SJCRH30 (cell line): ENCODE measurements around the gene VAT1L. TPM values are rescaled to one million over a fixed set of nuclear protein-coding genes. Genes with fewer than 3 reads are reported as not detected.

Experiments used
- DNase-seq, 2 experiments: peaks; one replicate each; pipeline ENCODE4 v3.0.0-alpha.2; 2015 to 2020
- H3K27ac ChIP-seq: fragments of 250-450 bp; sonication (Bioruptor Pico); 2 replicates; pipeline ENCODE4 v1.5.1; 2020; ENCODE audit warnings: mild to moderate bottlenecking, moderate library complexity
- H3K27me3 ChIP-seq: fragments of 250-450 bp; sonication (Bioruptor Pico); 2 replicates; pipeline ENCODE4 v1.5.1; 2020; ENCODE audit warnings: mild to moderate bottlenecking, moderate library complexity
- H3K36me3 ChIP-seq: fragments of 250-450 bp; sonication (Bioruptor Pico); 2 replicates; pipeline ENCODE4 v1.5.1; 2020; ENCODE audit warnings: mild to moderate bottlenecking, moderate library complexity
- H3K4me1 ChIP-seq: fragments of 250-450 bp; sonication (Bioruptor Pico); 2 replicates; pipeline ENCODE4 v1.5.1; 2020; ENCODE audit warnings: mild to moderate bottlenecking, moderate library complexity
- H3K4me3 ChIP-seq: fragments of 250-450 bp; sonication (Bioruptor Pico); 2 replicates; pipeline ENCODE4 v1.5.1; 2020; ENCODE audit warnings: mild to moderate bottlenecking, moderate library complexity
- H3K9me3 ChIP-seq: fragments of 250-450 bp; sonication (Bioruptor Pico); replicated peaks from 2 replicates; pipeline ENCODE4 v1.5.1; 2020; ENCODE audit warnings: mild to moderate bottlenecking, moderate library complexity
- total RNA-seq: library from RNA; depleted of rRNA; stranded (reverse); fragments of >200 nt; shearing (Covaris generic); gene quantifications from 2 replicates; pipeline ENCODE4 v1.2.3, GENCODE V29; 2014

Gene VAT1L
- total RNA-seq, 1 experiment from 2014 or later, result not detected

GRCh38 chr16:77860953-77861352 is 72.6 kb downstream of the VAT1L start:
- no peak overlapping the region for H3K27ac ChIP-seq
- no peaks in the 10 kb centered on the region for H3K36me3 ChIP-seq
- H3K4me3 ChIP-seq, result no peak overlapping the region
- DNase-seq, result no peak
- no peaks in the 10 kb centered on the region for H3K4me1 ChIP-seq
- no peaks in the 10 kb centered on the region for H3K27me3 ChIP-seq
- no peaks in the 10 kb centered on the region for H3K9me3 ChIP-seq

- Histone ChIP-seq H3K36me3 (no peaks in the 10 kb centered on the region), H3K4me3 (no peak overlapping the region), H3K27me3 (no peaks in the 10 kb centered on the region), H3K27ac (no peak overlapping the region), H3K9me3 (no peaks in the 10 kb centered on the region), H3K4me1 (no peaks in the 10 kb centered on the region)
- DNase-seq, result no peak
These were observed 74.9 kb downstream of the VAT1L start for GRCh38 chr16:77863250-77863649.

GRCh38 chr16:77866752-77867151 is 78.4 kb downstream of the VAT1L start:
- Histone ChIP-seq H3K4me1 (no peaks in the 10 kb centered on the region), H3K27ac (no peak overlapping the region), H3K27me3 (no peaks in the 10 kb centered on the region), H3K36me3 (no peaks in the 10 kb centered on the region), H3K9me3 (no peaks in the 10 kb centered on the region), H3K4me3 (no peak overlapping the region)
- DNase-seq, result no peak

- no peak for DNase-seq
- Histone ChIP-seq H3K4me3 (no peak overlapping the region), H3K4me1 (no peaks in the 10 kb centered on the region), H3K27me3 (no peaks in the 10 kb centered on the region), H3K9me3 (no peaks in the 10 kb centered on the region), H3K27ac (no peak overlapping the region), H3K36me3 (no peaks in the 10 kb centered on the region)
These were observed 79.7 kb downstream of the VAT1L start for GRCh38 chr16:77868052-77868451.

GRCh38 chr16:77868478-77868877 is 80.1 kb downstream of the VAT1L start:
- no peaks in the 10 kb centered on the region for H3K27me3 ChIP-seq
- H3K36me3 ChIP-seq, result no peaks in the 10 kb centered on the region

GRCh38 chr16:77869997-77870813 is 81.8 kb downstream of the VAT1L start:
- DNase-seq, result no peak
- H3K4me1 ChIP-seq, result no peaks in the 10 kb centered on the region
- H3K27me3 ChIP-seq, result no peaks in the 10 kb centered on the region
- no peak overlapping the region for H3K27ac ChIP-seq
- no peaks in the 10 kb centered on the region for H3K36me3 ChIP-seq
- no peaks in the 10 kb centered on the region for H3K9me3 ChIP-seq
- H3K4me3 ChIP-seq, result no peak overlapping the region

More at GRCh38 chr16:77868478-77868877, 80.1 kb downstream of the VAT1L start:
- no peaks in the 10 kb centered on the region for H3K9me3 ChIP-seq
- DNase-seq, result no peak
- no peak overlapping the region for H3K27ac ChIP-seq
- no peak overlapping the region for H3K4me3 ChIP-seq
- H3K4me1 ChIP-seq, result no peaks in the 10 kb centered on the region

- Histone ChIP-seq H3K4me1 (no peaks in the 10 kb centered on the region), H3K27ac (no peak overlapping the region), H3K36me3 (no peaks in the 10 kb centered on the region), H3K27me3 (no peaks in the 10 kb centered on the region), H3K9me3 (no peaks in the 10 kb centered on the region), H3K4me3 (no peak overlapping the region)
- no peak for DNase-seq
These were observed 83.6 kb downstream of the VAT1L start for GRCh38 chr16:77871932-77872331.

GRCh38 chr16:77873066-77873465 is 84.7 kb downstream of the VAT1L start:
- no peak overlapping the region for H3K27ac ChIP-seq
- no peaks in the 10 kb centered on the region for H3K9me3 ChIP-seq
- H3K4me3 ChIP-seq, result no peak overlapping the region
- DNase-seq, result no peak
- H3K36me3 ChIP-seq, result no peaks in the 10 kb centered on the region
- no peaks in the 10 kb centered on the region for H3K4me1 ChIP-seq
- H3K27me3 ChIP-seq, result no peaks in the 10 kb centered on the region

GRCh38 chr16:77874347-77874746 is 86.0 kb downstream of the VAT1L start:
- no peaks in the 10 kb centered on the region for H3K9me3 ChIP-seq
- H3K4me1 ChIP-seq, result no peaks in the 10 kb centered on the region
- H3K27me3 ChIP-seq, result no peaks in the 10 kb centered on the region
- H3K36me3 ChIP-seq, result no peaks in the 10 kb centered on the region
- no peak overlapping the region for H3K27ac ChIP-seq
- no peak for DNase-seq
- H3K4me3 ChIP-seq, result no peak overlapping the region

GRCh38 chr16:77876776-77877175 is 88.4 kb downstream of the VAT1L start:
- Histone ChIP-seq H3K9me3 (no peaks in the 10 kb centered on the region), H3K4me1 (no peaks in the 10 kb centered on the region), H3K4me3 (no peak overlapping the region), H3K27ac (no peak overlapping the region), H3K36me3 (no peaks in the 10 kb centered on the region), H3K27me3 (no peaks in the 10 kb centered on the region)
- no peak for DNase-seq

- no peak for DNase-seq
- no peak overlapping the region for H3K4me3 ChIP-seq
- no peaks in the 10 kb centered on the region for H3K36me3 ChIP-seq
- no peaks in the 10 kb centered on the region for H3K9me3 ChIP-seq
- no peak overlapping the region for H3K27ac ChIP-seq
- H3K4me1 ChIP-seq, result no peaks in the 10 kb centered on the region
- H3K27me3 ChIP-seq, result no peaks in the 10 kb centered on the region
These were observed 89.5 kb downstream of the VAT1L start for GRCh38 chr16:77877712-77878347.

GRCh38 chr16:77881355-77882030 is 93.1 kb downstream of the VAT1L start:
- no peaks in the 10 kb centered on the region for H3K9me3 ChIP-seq

GRCh38 chr16:77882358-77882757 is 94.0 kb downstream of the VAT1L start:
- no peaks in the 10 kb centered on the region for H3K36me3 ChIP-seq
- H3K27me3 ChIP-seq, result no peaks in the 10 kb centered on the region
- H3K4me1 ChIP-seq, result no peaks in the 10 kb centered on the region
- no peak for DNase-seq
- H3K9me3 ChIP-seq, result no peaks in the 10 kb centered on the region
- H3K4me3 ChIP-seq, result no peak overlapping the region
- no peak overlapping the region for H3K27ac ChIP-seq

More at GRCh38 chr16:77881355-77882030, 93.1 kb downstream of the VAT1L start:
- Histone ChIP-seq H3K4me1 (no peaks in the 10 kb centered on the region), H3K36me3 (no peaks in the 10 kb centered on the region), H3K4me3 (no peak overlapping the region), H3K27ac (no peak overlapping the region), H3K27me3 (no peaks in the 10 kb centered on the region)
- no peak for DNase-seq

GRCh38 chr16:77885571-77886295 is 97.4 kb downstream of the VAT1L start:
- no peaks in the 10 kb centered on the region for H3K36me3 ChIP-seq
- no peak for DNase-seq
- H3K27me3 ChIP-seq, result no peaks in the 10 kb centered on the region
- H3K27ac ChIP-seq, result no peak overlapping the region
- H3K4me1 ChIP-seq, result no peaks in the 10 kb centered on the region
- H3K9me3 ChIP-seq, result no peaks in the 10 kb centered on the region
- no peak overlapping the region for H3K4me3 ChIP-seq

GRCh38 chr16:77888871-77889270 is 100.5 kb downstream of the VAT1L start:
- H3K9me3 ChIP-seq, result no peaks in the 10 kb centered on the region
- no peaks in the 10 kb centered on the region for H3K4me1 ChIP-seq
- no peak overlapping the region for H3K27ac ChIP-seq
- H3K4me3 ChIP-seq, result no peak overlapping the region
- DNase-seq, result no peak
- H3K27me3 ChIP-seq, result no peaks in the 10 kb centered on the region
- no peaks in the 10 kb centered on the region for H3K36me3 ChIP-seq
